GM21619 (cell line): Measurements from ENCODE around the gene ABO.
"Not testable (repeated sequence)": the region's sequence is repeated elsewhere in the genome, so short reads cannot be mapped to it uniquely, and the experiment has no call there.

ENCODE experiments used
- ATAC-seq: cut with Tn5 transposase; IDR thresholded peaks from one replicate; pipeline ENCODE4 v1.9.1; 2021; ENCODE audit not compliant: unreplicated experiment

The ABO gene

DNA sequence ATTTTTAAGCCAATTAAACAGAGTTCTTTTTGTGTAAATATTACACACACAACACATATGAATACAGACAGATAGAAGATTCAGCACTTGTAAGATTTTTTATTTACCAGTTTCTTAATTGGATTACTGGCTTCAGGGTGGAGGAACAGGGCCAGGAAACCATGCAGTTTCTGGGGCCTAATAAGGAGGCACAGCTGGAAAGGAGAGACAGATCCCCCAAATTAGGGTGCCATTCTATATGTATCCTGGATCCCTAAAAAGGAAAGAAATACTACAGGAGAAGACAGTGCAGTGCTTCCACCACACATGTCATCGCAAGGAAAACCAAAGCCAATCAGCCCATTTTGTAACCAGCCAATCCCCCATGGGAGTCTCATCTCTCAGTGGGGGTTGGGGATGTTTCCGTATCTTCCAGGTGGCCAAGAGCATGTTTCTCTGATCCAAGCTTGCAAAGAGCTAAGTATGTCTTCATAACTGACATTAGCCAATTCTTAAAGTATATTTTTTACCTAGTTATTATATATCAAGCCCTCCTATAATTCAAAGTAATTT, 15.8 kb upstream of the ABO start:
- ATAC-seq, result no peak

DNA sequence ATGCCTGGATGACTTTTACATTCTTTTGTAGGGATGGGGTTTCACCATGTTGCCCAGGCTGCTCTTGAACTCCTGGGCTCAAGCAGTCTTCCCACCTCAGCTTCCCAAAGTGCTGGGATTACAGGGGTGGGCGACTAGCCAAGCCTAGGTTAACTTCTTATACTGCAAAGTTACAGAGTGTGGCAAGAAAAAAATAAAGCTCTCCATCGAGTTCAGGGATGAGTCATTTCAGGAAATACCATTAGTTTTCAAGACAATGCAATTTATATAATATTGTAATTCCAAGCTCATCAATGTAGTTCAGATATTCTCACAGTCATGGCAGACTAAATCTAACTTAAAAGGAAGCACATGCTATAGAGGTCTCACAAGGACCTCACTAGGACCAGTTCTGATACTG, 11.5 kb upstream of the ABO start:
- no peak for ATAC-seq

DNA sequence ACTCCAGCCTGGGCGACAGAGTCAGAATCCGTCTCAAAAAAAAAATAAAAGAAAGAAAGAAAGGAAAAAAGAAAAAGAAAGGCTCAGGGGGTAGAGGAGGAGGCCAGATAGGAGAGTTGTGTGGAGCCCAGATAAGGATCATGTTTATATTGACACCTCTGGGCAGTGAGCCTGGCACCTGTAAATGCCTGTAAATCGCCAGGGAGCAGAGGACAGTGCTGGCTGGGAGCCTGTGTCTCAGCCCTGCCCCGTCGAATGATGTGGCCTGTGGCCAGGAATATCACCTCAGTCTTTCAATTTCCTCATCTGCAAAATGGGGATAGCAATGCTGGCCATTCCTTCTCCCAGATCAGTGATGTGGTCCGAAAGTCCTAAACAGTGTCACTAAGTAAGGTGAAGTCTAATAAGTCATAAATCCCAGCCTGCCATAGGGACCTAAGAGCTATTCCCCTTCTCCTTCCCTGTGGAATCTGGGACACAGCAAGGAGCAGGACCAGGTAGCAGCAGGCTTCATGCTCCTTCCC, 10.3 kb upstream of the ABO start:
- no peak for ATAC-seq

DNA sequence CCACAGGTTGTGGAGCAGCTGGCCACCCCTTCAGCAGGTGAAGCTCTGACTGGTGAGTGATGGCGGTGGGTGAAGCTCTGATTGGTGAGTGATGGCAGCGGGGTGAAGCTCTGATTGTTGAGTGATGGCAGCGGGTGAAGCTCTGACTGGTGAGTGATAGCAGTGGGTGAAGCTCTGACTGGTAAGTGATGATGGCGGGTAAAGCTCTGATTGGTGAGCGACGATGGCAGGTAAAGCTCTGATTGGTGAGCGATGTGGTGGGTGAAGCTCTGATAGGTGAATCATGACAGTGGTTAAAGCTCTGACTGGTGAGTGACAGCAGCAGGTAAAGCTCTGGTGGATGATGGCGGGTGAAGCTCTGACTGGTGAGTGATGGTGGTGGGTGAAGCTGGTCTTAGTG, 9.4 kb upstream of the ABO start:
- ATAC-seq, result no peak

DNA sequence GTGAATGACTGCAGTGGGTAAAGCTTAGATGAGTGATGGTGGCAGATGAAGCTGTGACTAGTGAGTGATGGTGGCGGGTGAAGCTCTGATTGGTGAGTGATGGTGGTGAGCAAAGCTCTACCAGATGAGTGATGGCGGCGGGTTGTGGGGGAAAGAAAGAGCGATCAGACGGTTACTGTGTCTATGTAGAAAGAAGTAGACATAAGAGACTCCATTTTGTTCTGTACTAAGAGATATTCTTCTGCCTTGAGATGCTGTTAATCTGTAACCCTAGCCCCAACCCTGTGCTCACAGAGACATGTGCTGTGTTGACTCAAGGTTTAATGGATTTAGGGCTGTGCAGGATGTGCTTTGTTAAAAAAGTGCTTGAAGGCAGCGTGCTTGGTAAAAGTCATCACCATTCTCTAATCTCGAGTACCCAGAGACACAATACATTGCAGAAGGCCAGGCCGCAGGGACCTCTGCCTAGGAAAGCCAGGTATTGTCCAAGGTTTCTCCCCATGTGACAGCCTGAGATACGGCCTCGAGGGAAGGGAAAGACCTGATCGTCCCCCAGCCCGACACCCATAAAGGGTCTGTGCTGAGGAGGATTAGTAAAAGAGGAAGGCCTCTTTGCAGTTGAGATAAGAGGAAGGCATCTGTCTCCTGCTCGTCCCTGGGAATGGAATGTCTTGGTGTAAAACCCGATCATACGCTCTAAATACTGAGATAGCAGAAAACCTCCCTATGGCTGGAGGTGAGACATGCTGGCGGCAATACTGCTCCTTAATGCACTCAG, 8.4 kb upstream of the ABO start:
- ATAC-seq, result not testable (repeated sequence)

DNA sequence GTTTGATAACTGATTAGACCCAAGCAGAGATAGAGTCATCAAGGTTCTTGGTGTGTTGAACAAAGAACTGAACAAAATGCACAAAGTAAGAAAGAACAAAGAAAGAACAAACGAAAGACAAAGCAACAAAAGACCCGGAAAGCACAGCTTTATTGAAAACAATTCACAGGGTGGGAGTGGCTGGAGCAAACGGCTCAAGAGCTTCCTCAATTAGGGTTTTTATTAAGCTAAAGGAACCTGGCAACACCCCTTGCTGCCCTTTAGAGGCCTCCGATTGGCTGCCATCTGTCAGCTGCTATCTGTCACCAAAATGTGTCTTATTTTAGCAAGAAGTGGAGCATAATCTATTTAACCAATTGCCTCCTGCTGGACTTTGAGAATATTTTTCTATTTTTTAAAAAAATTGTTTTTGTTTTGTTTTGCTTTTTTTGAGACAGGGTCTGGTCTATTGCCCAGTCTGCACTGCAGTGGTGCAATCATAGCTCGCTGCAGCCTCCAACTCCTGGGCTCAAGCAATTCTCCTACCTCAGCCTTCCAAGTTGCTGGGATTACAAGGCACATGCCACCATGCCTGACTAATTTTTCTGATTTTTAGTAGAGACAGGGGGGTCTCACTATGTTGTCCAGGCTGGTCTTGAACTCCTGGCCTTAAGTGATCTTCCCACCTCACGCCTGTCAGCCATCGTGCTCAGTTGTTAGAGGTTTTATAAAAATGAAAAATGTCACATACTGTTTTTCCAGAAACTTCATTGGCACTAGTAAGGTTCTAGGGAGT, 7.7 kb upstream of the ABO start:
- ATAC-seq, result no peak

DNA sequence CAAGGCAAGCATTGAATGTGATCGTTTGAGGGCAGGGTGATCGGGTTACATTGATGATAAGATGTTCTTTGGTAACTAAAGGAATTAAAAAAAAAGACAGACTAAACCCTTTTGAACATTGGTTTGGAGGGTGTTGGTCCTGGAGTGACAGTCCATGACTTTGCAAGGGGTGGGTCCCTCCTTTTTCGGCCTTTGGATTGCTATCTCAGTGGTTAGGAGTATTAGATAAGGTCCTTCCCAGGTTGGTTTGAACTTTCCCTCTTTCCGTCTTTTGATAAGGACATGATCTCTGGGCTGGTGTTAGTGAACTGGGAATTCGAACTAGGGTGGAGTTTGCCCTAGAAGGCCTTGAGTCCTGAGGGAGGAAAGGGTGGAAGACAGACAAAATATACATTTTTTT, 5.4 kb upstream of the ABO start:
- no peak for ATAC-seq

DNA sequence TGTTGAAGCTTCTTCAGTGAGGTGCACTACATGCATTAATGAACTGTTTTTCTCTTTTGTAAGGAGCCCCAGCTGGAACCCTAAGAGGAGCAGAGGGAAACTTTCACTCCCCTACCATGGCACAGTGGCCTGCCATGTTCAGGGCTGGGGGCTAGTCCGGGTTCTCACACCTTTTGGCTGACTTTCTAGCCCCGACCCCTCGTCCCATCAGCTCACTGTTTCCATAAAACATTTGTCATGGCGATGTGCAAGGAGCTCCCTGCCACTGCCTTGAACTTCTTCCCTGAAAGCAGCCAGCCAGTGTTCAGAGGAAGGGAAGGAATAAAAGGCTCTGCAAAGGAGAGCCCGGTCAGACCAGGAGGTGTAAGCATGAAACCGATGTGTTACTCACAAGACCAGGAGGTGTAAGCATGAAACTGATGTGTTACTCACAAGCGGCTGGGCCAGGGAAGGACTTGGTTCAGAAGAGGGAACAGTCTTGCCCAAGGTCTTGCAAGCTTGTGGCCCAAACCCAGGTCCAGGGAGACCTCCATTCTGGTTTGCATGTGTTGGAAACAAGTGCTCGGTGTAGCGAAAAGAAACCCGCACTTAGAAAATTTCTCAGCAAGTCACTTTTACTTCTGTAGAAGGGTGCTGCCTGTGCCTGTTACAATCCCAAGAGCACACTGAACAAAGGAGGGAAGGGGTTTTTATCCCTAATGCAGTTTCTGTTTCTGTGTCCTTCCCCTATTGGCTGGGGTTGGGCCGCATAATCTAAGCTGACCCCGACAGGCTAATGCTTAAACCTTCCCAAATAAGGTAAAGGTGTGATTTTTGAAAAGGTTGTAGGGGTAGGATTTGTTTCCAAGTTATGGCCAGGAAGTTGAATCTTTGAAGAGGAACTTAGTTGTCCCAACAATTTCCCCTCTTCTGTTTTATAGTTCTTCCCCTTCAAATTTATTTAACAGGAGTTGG, 3.4 kb upstream of the ABO start:
- no peak for ATAC-seq

DNA sequence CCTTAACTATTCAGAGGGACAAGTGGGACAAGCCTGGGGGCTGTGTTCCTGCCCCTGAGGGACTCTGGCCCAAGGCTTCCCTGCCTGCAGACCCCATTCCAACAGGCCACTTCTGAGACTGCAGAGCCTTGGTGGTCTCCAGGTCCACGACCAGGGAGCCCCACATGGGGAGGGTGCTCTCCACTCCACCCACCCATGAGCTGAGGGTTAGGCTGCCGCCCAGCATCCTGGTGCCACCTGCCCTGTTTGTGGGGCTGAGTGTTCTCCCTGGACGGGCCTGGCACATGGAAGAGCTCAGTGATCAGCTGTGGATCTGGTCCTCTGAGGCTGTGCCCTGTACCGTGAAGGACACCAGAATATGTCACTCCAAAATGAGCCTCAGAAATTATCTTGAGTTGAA, 2.5 kb upstream of the ABO start:
- no peak for ATAC-seq

DNA sequence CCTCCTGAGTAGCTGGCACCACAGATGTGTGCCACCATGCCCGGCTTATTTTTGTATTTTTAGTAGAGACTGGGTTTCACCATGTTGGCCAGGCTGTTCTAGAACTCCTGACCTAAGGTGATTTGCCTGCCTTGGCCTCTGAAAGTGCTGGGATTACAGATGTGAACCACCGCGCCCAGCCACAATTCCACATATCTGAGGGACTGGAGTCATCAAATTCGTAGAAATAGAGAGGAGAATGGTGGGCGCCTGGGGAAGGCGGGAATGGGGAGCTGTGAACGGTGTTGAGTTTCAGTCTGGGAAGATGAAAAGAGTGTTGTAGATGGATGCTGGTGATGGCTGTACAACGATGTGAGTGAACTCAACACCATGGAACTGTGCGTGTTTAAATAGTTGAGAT, 1.9 kb upstream of the ABO start:
- no peak for ATAC-seq

DNA sequence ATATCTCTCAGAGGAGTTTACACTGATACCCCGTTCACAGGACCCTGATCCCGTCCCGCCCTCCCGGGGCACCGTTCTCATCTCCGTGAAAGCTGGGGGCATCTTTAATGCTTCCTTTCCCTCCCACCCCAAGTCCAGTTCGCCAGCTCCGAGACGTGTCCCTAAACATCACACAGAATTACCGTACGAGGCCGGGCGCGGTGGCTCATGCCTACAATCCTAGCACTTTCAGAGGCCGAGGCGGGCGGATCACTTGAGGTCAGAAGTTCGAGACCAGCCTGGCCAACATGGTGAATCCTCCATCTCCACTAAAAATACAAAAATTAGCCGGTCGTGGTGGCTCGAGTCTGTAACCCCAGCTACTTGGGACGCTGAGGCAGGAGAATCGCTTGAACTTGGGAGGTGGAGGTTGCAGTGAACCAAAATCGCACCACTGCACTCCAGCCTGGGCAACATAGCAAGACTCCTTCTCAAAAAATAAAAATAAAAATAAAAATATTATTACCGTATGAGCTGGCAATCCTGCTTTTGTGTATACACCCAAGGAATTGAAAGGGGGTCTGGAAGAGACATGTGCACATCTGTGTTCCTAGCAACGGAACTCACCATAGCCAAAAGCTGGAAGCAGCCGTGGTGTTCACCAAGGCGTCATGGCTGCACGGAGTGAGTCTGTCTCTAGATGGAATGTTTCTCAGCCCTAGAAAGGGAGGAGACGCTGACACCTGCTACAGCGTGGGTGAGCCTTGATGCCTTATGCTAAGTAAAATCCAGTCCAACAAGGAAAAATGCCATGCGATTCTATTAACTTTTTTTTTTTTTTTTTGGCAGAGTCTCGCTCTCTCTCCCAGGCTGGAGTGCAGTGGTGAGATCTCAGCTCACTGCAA, 1.2 kb upstream of the ABO start:
- no peak for ATAC-seq

DNA sequence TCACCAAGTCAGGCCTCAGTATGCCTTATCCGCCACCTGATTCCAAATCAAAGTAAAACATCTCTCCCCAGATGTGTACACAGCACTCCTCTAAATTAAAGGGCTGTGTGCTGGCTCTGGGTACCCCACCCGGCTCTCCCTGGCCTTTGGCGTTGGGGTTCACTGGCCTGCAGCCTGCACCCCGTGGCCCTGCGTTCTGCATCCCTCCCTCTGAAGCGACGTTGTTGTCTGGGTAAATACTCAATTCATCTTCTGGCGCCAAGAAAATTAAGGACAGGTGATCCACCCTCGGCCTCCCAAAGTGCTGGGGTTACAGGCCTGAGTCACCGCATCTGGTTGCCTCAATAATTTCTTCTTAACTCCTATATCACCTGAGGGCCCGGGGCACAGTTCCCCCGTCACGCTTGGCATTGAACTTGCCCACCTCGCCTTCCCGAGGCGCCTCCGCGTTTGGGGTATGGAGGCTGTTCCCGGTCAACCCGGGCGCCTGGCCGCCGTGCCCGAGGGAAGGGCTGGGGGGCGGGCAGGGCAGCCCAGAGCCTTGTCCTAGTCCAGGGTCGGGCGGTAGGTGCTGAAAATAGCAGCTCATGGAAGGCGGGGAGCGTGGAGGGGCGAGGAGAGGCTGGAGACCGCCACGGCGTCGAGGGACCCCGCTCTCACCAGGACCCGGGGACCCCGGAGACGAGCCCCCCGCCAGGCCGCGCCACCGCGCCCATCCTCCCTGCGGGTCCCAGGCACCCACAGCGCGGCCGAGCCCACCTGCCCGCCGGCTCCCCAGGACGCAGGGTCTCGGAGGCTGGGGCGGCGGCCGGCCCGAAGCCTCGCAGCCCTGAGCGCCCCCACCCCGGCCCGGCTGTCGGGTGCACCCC, 531 bp downstream of the ABO start:
- no peak for ATAC-seq

DNA sequence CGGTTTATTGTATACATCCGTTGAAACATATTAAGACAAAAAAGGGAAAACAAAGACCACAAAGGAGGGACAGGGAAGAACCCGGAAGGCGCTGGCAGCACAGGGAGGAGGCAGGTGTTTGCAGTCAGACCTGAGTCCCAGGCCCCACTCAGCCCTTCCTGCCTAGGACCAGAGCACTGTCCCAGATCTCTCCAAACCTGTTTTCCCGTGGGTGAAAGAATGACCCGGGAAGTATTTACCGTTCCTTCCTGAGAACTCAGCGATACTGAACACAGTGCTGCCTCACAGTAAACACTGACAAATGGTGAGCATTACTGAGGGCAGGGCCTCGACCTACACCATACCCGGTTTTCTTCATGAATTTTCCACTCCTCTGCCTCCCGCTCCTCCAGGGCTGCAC, 1.2 kb downstream of the ABO start:
- no peak for ATAC-seq

DNA sequence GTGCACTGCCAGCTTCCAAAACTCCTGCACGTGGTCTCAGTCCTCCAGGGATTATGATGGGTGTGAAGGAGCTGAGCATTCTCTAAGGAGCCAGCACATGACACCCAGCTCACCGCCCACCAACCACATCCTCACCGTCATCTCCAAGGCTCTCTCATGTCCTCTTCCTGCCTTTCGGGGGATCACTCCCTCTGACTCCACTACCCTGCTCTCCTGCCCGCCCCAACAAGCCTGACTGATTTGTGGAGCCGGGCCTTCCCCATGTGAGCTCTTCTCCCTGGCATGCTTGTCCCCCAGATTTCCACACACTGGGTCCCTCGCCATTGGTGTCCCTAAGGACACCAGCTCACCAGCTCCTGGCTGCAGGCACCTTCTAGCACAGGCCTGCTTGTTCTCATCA, 1.9 kb downstream of the ABO start:
- no peak for ATAC-seq

DNA sequence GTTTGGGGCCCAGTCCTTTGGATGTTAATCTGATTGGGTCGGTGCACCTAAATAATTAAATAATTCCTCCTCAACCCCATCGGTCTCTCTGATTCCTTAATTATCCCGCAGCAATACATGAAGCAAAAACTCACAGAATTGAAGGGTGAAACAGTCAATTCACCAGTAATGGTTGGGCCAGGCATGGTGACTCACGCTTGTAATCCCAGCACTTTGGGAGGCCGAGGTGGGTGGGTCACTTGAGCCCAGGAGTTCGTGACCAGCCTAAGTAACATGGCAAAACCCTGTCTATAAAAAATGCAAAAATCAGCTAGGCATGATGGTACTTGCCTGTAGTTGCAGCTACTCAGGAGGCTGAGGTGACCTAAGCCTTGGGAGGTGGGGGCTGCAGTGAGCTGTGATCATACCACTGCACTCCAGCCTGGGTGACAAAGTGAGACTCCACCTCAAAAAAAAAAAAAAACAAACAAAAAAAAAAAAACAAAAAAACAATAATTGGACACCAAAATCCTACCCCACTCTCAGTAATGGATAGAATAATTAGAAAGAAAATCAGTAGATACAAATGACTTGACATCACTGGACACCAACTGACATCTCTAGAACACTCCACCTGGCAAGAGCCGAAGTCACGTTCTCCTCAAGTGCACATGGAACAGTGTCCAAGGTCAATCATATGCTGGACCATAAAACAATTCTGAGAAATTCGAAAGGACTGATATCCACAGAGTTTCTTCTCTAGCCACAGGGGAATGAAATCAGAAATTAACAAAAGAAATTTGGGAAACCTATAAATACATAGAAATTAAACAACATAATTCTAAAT, 5.3 kb downstream of the ABO start:
- ATAC-seq, result no peak

DNA sequence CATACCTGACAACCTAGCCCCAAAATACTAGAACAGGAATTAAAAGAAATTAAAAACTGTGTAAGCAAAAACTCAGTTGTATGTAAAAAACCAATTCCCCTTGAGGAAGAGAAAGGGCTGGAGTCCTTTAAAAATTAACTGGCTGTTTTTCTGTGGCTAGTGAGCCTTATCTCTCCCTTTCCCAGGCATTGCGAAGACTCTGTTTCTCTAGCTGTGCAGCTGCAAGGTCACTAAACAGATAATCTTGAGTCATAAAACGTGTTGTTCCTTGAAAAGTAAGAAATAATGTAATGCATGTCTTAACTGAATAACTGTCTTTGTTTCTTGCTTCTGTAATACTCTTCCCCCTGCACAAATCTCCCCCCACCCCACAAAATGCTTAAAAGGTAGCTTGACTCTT, 5.9 kb downstream of the ABO start:
- not testable (repeated sequence) for ATAC-seq

DNA sequence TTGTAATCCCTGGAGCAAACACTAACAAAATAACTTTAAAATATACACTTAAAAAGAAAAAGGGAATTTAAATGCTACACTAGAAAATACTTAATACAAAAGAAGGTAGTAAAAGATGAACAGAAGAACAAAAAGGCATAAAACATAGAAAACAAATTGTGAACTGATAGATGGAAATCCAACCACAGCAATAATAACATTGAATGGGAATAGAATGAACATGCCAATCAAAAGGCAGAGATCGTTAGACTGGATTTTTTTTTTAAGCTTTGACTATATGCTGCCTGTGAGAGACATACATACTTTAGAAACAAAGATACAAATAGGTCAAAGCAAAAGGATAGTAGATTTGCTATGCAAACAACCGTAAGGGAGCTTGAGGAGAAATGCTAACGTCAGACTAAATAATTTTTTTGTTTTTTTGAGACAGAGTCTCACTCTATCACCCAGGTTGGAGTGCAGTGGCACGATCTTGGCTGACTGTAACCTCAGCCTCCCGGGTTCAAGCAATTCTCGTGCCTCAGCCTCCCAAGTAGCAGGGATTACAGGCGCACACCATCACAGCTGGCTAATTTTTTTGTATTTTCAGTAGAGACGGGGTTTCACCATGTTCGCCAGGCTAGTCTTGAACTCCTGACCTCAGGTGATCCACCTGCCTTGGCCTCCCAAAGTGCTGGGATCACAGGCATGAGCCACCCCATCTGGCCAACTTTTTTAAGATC, 6.5 kb downstream of the ABO start:
- ATAC-seq, result no peak
